Smooth muscle cell (in vitro differentiated cells): Measurements from ENCODE around the gene COL15A1. TPM values are rescaled to one million over a fixed set of nuclear protein-coding genes. Genes with fewer than 3 reads are reported as not detected.

Experiments used
- DNase-seq: peaks from one replicate; lab custom pipeline; 2025; ENCODE audit not compliant: unreplicated experiment; lab: John Stamatoyannopoulos, UW
- H2AFZ ChIP-seq: fragments of 200-600 bp; sonication (generic); 2 replicates; pipeline ENCODE4 v1.6.0; 2016; ENCODE audit warnings: antibody characterized with exemption, low read depth, mild to moderate bottlenecking
- H3F3A ChIP-seq: fragments of 200-600 bp; sonication (generic); 2 replicates; pipeline ENCODE4 v1.6.0; 2017; ENCODE audit warnings: antibody characterized with exemption, low read depth
- H3K27ac ChIP-seq: fragments of 200-600 bp; sonication (generic); 2 replicates; pipeline ENCODE4 v1.5.1; 2016; ENCODE audit warnings: low read depth, mild to moderate bottlenecking
- H3K27me3 ChIP-seq: fragments of 200-600 bp; sonication (generic); 2 replicates; pipeline ENCODE4 v1.6.1; 2016; ENCODE audit warnings: low read depth, mild to moderate bottlenecking
- H3K36me3 ChIP-seq: fragments of 200-600 bp; sonication (generic); 2 replicates; pipeline ENCODE4 v1.5.1; 2016; ENCODE audit warnings: low read depth
- H3K4me1 ChIP-seq: fragments of 200-600 bp; sonication (generic); 2 replicates; pipeline ENCODE4 v1.5.1; 2016; ENCODE audit warnings: low read depth
- H3K4me2 ChIP-seq: fragments of 200-600 bp; sonication (generic); 2 replicates; pipeline ENCODE4 v1.6.0; 2016; ENCODE audit warnings: mild to moderate bottlenecking
- H3K4me3 ChIP-seq: fragments of 200-600 bp; sonication (generic); 2 replicates; pipeline ENCODE4 v1.5.1; 2016; ENCODE audit warnings: mild to moderate bottlenecking
- H3K79me2 ChIP-seq: fragments of 200-600 bp; sonication (generic); 2 replicates; pipeline ENCODE4 v1.6.0; 2016; ENCODE audit warnings: low read depth, mild to moderate bottlenecking
- H3K9ac ChIP-seq: fragments of 200-600 bp; sonication (generic); 2 replicates; pipeline ENCODE4 v1.6.0; 2016; ENCODE audit warnings: low read depth
- H3K9me3 ChIP-seq: fragments of 200-600 bp; sonication (generic); replicated peaks from 2 replicates; pipeline ENCODE4 v1.5.1; 2016; ENCODE audit warnings: low read depth
- H4K20me1 ChIP-seq: fragments of 200-600 bp; sonication (generic); 2 replicates; pipeline ENCODE4 v1.6.0; 2016; ENCODE audit warnings: low read depth
- CTCF ChIP-seq: fragments of 200-600 bp; sonication (generic); IDR thresholded peaks from 2 replicates; pipeline ENCODE4 v1.5.1; 2017; ENCODE audit warnings: borderline replicate concordance, mild to moderate bottlenecking, antibody characterized with exemption; ENCODE audit not compliant: insufficient read depth, poor library complexity, severe bottlenecking
- WGBS: methylation state at CpG from one replicate; pipeline ENCODE4 v1.1.7; 2016; ENCODE audit warnings: low lambda C conversion rate; 5-methylcytosine and 5-hydroxymethylcytosine counted together
- polyA plus RNA-seq: library from polyadenylated mRNA; unstranded; fragments of >200 nt; fragmentation: Nextera tagmentation; extraction: Ambion mirVana; gene quantifications from 2 replicates; pipeline ENCODE4 v1.2.1, GENCODE V29; 2016
- total RNA-seq: library from RNA; depleted of rRNA; stranded (reverse); fragments of >200 nt; gene quantifications from 2 replicates; pipeline ENCODE4 v1.2.3, GENCODE V29; 2014

The COL15A1 gene
- total and polyA plus RNA-seq, 2 experiments from 2014 or later: 222 to 293 TPM

GRCh38 chr9:99114846-99115500 is 171.3 kb downstream of the COL15A1 start:
- no peak for TF ChIP-seq CTCF
- WGBS: 55% methylated on average over 6 of the region's 6 CpGs
- peaks cover 100% of the 10 kb centered on the region for H4K20me1 ChIP-seq
- H3K9me3 ChIP-seq: no peaks in the 10 kb centered on the region
- H3K27me3 ChIP-seq: no peaks in the 10 kb centered on the region
- peaks cover 23% of the 10 kb centered on the region for H3F3A ChIP-seq
- H3K36me3 ChIP-seq: no peaks in the 10 kb centered on the region
- H3K9ac ChIP-seq: no peak overlapping the region
- H3K79me2 ChIP-seq: peaks cover 100% of the 10 kb centered on the region
- H3K4me2 ChIP-seq: peak overlapping the region; percentile 74
- peaks cover 54% of the 10 kb centered on the region for H3K4me1 ChIP-seq
- peak overlapping the region; percentile 26 for H3K27ac ChIP-seq
- H2AFZ ChIP-seq: no peak overlapping the region
- no peak overlapping the region for H3K4me3 ChIP-seq
- no peak for DNase-seq

GRCh38 chr9:99116003-99116411 is 172.3 kb downstream of the COL15A1 start:
- H3K27me3 ChIP-seq: no peaks in the 10 kb centered on the region
- peak overlapping the region; percentile 74 for H3K4me2 ChIP-seq
- DNase-seq: no peak
- H3F3A ChIP-seq: peaks cover 17% of the 10 kb centered on the region
- H3K9ac ChIP-seq: no peak overlapping the region
- peaks cover 55% of the 10 kb centered on the region for H3K4me1 ChIP-seq
- no peak overlapping the region for H3K4me3 ChIP-seq
- peak overlapping the region; percentile 36 for H3K27ac ChIP-seq
- H4K20me1 ChIP-seq: peaks cover 100% of the 10 kb centered on the region
- H3K9me3 ChIP-seq: no peaks in the 10 kb centered on the region
- H3K79me2 ChIP-seq: peaks cover 100% of the 10 kb centered on the region
- TF ChIP-seq CTCF: no peak
- H2AFZ ChIP-seq: no peak overlapping the region
- no peaks in the 10 kb centered on the region for H3K36me3 ChIP-seq
- WGBS: 53% methylated on average over 3 of the region's 3 CpGs

GRCh38 chr9:99118782-99119466 is 175.2 kb downstream of the COL15A1 start:
- Histone ChIP-seq H3K4me3 (no peak overlapping the region), H2AFZ (no peak overlapping the region), H3K79me2 (peaks cover 100% of the 10 kb centered on the region), H3K4me1 (peaks cover 46% of the 10 kb centered on the region), H3K4me2 (peak overlapping the region; percentile 14), H4K20me1 (peaks cover 100% of the 10 kb centered on the region), H3K36me3 (no peaks in the 10 kb centered on the region), H3K9me3 (no peaks in the 10 kb centered on the region), H3K27me3 (no peaks in the 10 kb centered on the region), H3K27ac (no peak overlapping the region), H3F3A (peaks cover 16% of the 10 kb centered on the region), H3K9ac (no peak overlapping the region)
- TF ChIP-seq CTCF: no peak
- 97% methylated on average over 7 of the region's 7 CpGs for WGBS
- DNase-seq: no peak
